DMS53 treated with DMSO at 0.1 percent for 48 hours (cell line): Measurements from ENCODE around the gene NOL4L.
A peak's percentile ranks its signal among the peaks of the same experiment; 100 is the strongest.

Source experiments
- DNase-seq: peaks from one replicate; lab custom pipeline; 2025; ENCODE audit not compliant: unreplicated experiment; lab: John Stamatoyannopoulos, UW

The NOL4L gene

GRCh38 chr20:32462900-32463641 is 122.1 kb downstream of the NOL4L start:
- no peak for DNase-seq

GRCh38 chr20:32461836-32462600 is 123.1 kb downstream of the NOL4L start:
- DNase-seq = no peak

GRCh38 chr20:32460683-32461320 is 124.3 kb downstream of the NOL4L start:
- no peak for DNase-seq

GRCh38 chr20:32460231-32460630 is 124.9 kb downstream of the NOL4L start:
- DNase-seq = no peak

- DNase-seq = no peak
These were observed 126.3 kb downstream of the NOL4L start for GRCh38 chr20:32458837-32459220.

- no peak for DNase-seq
These were observed 126.9 kb downstream of the NOL4L start for GRCh38 chr20:32458061-32458836.

GRCh38 chr20:32457479-32457986 is 127.6 kb downstream of the NOL4L start:
- peak; percentile 72 for DNase-seq

GRCh38 chr20:32456869-32457478 is 128.2 kb downstream of the NOL4L start:
- DNase-seq = no peak

GRCh38 chr20:32455901-32456701 is 129.0 kb downstream of the NOL4L start:
- no peak for DNase-seq

GRCh38 chr20:32455171-32455900 is 129.8 kb downstream of the NOL4L start:
- no peak for DNase-seq

GRCh38 chr20:32454164-32455145 is 130.7 kb downstream of the NOL4L start:
- DNase-seq = no peak

- no peak for DNase-seq
These were observed 131.5 kb downstream of the NOL4L start for GRCh38 chr20:32453467-32454163.

- no peak for DNase-seq
These were observed 132.2 kb downstream of the NOL4L start for GRCh38 chr20:32452776-32453466.

GRCh38 chr20:32451682-32452461 is 133.3 kb downstream of the NOL4L start:
- DNase-seq = no peak

GRCh38 chr20:32451340-32451681 is 133.8 kb downstream of the NOL4L start:
- no peak for DNase-seq

- no peak for DNase-seq
These were observed 134.6 kb downstream of the NOL4L start for GRCh38 chr20:32450484-32451061.
